ENCODE results near the gene EHD1. TPM values are rescaled to one million over a fixed set of nuclear protein-coding genes. Genes with fewer than 3 reads are reported as not detected.

Gene EHD1
- total and polyA plus RNA-seq, 10 donors: 51.9 to 337 (median 162) TPM

- H3K4me3 ChIP-seq: peak overlapping the region in 5 of 8 donors; percentile 19 to 55 (median 24)
Measured at GRCh38 chr11:64868904-64869570, 9.4 kb downstream of the EHD1 start.

GRCh38 chr11:64867748-64868462 lies 10.5 kb downstream of the EHD1 start:
- H3K27ac ChIP-seq: peak overlapping the region; percentile 36 to 98 (median 90)
- peaks cover 93 to 100% (median 100%) of the 10 kb centered on the region in 6 donors for H3K4me1 ChIP-seq
- no peaks in the 10 kb centered on the region for H3K27me3 ChIP-seq (replicated peaks in 1 of 7)
- TF ChIP-seq CTCF (IDR thresholded peaks at IDR 0.05 in 8 of 11, conservative IDR thresholded peaks at IDR 0.05 in 3 of 11) (no peak), POLR2AphosphoS5 (IDR thresholded peaks at IDR 0.05) (peak in 1 of 3 donors; percentile 71)
- H3K36me3 ChIP-seq: peaks cover 0 to 82% (median 24%) of the 10 kb centered on the region in 6 donors
- peak; percentile 79 for DNase-seq
- intact Hi-C loops (cut with DNase I; ENCODE audit: low total_unique reads): no loop called here
- WGBS, 5 donors: 76 to 89% (median 80%) methylated on average over 25 to 28 of the region's 28 CpGs
- peak overlapping the region in 1 of 8 donors; percentile 55 for H3K4me3 ChIP-seq
- H3K9me3 ChIP-seq: no peaks in the 10 kb centered on the region

More at GRCh38 chr11:64868904-64869570, 9.4 kb downstream of the EHD1 start:
- intact Hi-C loops (cut with DNase I; ENCODE audit: low total_unique reads): no loop called here
- H3K27me3 ChIP-seq (replicated peaks in 1 of 7): no peaks in the 10 kb centered on the region
- no peaks in the 10 kb centered on the region for H3K9me3 ChIP-seq
- WGBS, 5 donors: 52 to 79% (median 58%) methylated on average over 17 to 21 of the region's 21 CpGs
- TF ChIP-seq POLR2A (IDR thresholded peaks at IDR 0.05) (no peak), POLR2AphosphoS5 (IDR thresholded peaks at IDR 0.05) (peak; percentile 22 to 71 (median 54)), CTCF (IDR thresholded peaks at IDR 0.05 in 8 of 11, conservative IDR thresholded peaks at IDR 0.05 in 3 of 11) (no peak)
- H3K27ac ChIP-seq: peak overlapping the region; percentile 73 to 98 (median 90)
- DNase-seq: peak; percentile 84
- H3K36me3 ChIP-seq: peaks cover 0 to 82% (median 31%) of the 10 kb centered on the region in 6 donors
- peaks cover 89 to 100% (median 100%) of the 10 kb centered on the region in 6 donors for H3K4me1 ChIP-seq

GRCh38 chr11:64866173-64866491 lies 12.3 kb downstream of the EHD1 start:
- Histone ChIP-seq H3K4me3 (peak overlapping the region in 1 of 8 donors; percentile 57), H3K27ac (peak overlapping the region; percentile 57 to 98 (median 92)), H3K4me1 (peaks cover 93 to 100% (median 100%) of the 10 kb centered on the region in 6 donors), H3K9me3 (no peaks in the 10 kb centered on the region), H3K27me3 (replicated peaks in 1 of 7) (no peaks in the 10 kb centered on the region), H3K36me3 (peaks cover 0 to 71% (median 10%) of the 10 kb centered on the region in 6 donors)
- intact Hi-C loops (cut with DNase I; ENCODE audit: low total_unique reads): no loop called here
- TF ChIP-seq POLR2AphosphoS5 (IDR thresholded peaks at IDR 0.05) (peak in 1 of 3 donors; percentile 20), CTCF (IDR thresholded peaks at IDR 0.05 in 8 of 11, conservative IDR thresholded peaks at IDR 0.05 in 3 of 11) (no peak), POLR2A (IDR thresholded peaks at IDR 0.05) (no peak)
- no peak for DNase-seq
- WGBS, 5 donors: 87 to 91% (median 91%) methylated on average over 4 of the region's 4 CpGs
